ENCODE results near the gene PTCHD1. TPM values are rescaled to one million over a fixed set of nuclear protein-coding genes. Genes with fewer than 3 reads are reported as not detected.

The PTCHD1 gene
- total and polyA plus RNA-seq, 2 of the 4 experiments (the other 2 are of a cell fraction): not detected

DNA sequence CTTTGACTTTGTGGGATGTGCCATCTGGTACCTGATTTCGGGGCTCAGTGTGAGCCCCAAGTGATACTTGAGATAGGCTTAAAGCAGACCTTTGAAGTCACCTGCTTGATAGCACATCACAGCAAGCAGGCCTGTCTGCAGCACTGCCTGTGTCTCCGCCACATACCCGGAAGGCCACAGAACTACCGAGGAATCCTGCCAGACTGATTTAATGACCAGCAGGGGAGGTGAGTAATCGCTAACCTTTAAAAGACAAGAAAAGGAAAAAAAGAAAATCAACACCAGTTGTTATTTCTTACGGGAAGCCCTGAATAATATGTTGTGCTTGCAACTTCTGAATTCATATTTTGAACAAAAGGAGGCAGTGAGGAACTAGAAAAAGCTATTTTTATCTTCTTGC lies 6.8 kb downstream of the PTCHD1 start:
- Histone ChIP-seq H2AFZ (replicated peaks; ENCODE audit: low read length, poor library complexity) (no peak overlapping the region), H2AK5ac (ENCODE audit: low read depth, low read length) (no peak overlapping the region), H3K4me1 (ENCODE audit: control insufficient read depth, insufficient read depth, low read length) (no peaks in the 10 kb centered on the region), H3K23ac (ENCODE audit: low read depth, low read length) (no peak overlapping the region), H4K20me1 (ENCODE audit: insufficient read depth, low read length) (no peaks in the 10 kb centered on the region), H4K8ac (ENCODE audit: low read depth in 2 of 2, low read length in 2 of 2) (no peak overlapping the region), H3K9ac (ENCODE audit: low read depth, low read length) (no peak overlapping the region), H3K27me3 (ENCODE audit: control insufficient read depth, insufficient read depth, low read length) (peaks cover 3% of the 10 kb centered on the region), H3K14ac (replicated peaks; ENCODE audit: low read depth, low read length) (no peak overlapping the region), H3K4me2 (ENCODE audit: low read depth, low read length) (no peak overlapping the region), H3K36me3 (ENCODE audit: control insufficient read depth, insufficient read depth, low read length) (no peaks in the 10 kb centered on the region), H2BK15ac (ENCODE audit: low read depth, low read length) (no peak overlapping the region), H3K9me1 (ENCODE audit: insufficient read depth, low read length) (no peaks in the 10 kb centered on the region), H2BK20ac (ENCODE audit: low read depth, low read length) (no peak overlapping the region), H3K4ac (ENCODE audit: low read depth, low read length) (no peak overlapping the region), H3K18ac (ENCODE audit: low read depth, low read length) (no peak overlapping the region), H2BK120ac (ENCODE audit: low read depth, low read length) (no peak overlapping the region), H3K9me3 (ENCODE audit: control insufficient read depth, insufficient read depth, low read length) (no peaks in the 10 kb centered on the region), H3K27ac (ENCODE audit: insufficient read depth, low read length) (no peak overlapping the region), H4K5ac (ENCODE audit: low read depth, low read length) (no peak overlapping the region), H2BK5ac (ENCODE audit: low read depth, low read length, poor library complexity, severe bottlenecking) (no peak overlapping the region), H3K79me1 (ENCODE audit: low read depth in 1 of 2, low read length in 2 of 2) (no peaks in the 10 kb centered on the region), H3K4me3 (ENCODE audit: insufficient read depth, low read depth, low read length) (no peak overlapping the region), H4K91ac (ENCODE audit: insufficient read depth, low read depth, low read length) (no peak overlapping the region), H2AK9ac (replicated peaks; ENCODE audit: low read depth, low read length, poor library complexity) (no peak overlapping the region), H3K56ac (ENCODE audit: extremely low read depth, insufficient read depth, low read length) (no peak overlapping the region)
- BruUV-seq (replicated peaks): no TSS peak
- ATAC-seq (ENCODE audit: low read depth) (no peak), DNase-seq (no peak)
- ChIA-PET POLR2A (ENCODE audit: unreplicated experiment) (no interaction called here), CTCF (no interaction called here)
- in situ Hi-C loops (cut with MboI; ENCODE audit: low sequenced_read_pairs): no loop called here
- TF ChIP-seq, protein P1, sequence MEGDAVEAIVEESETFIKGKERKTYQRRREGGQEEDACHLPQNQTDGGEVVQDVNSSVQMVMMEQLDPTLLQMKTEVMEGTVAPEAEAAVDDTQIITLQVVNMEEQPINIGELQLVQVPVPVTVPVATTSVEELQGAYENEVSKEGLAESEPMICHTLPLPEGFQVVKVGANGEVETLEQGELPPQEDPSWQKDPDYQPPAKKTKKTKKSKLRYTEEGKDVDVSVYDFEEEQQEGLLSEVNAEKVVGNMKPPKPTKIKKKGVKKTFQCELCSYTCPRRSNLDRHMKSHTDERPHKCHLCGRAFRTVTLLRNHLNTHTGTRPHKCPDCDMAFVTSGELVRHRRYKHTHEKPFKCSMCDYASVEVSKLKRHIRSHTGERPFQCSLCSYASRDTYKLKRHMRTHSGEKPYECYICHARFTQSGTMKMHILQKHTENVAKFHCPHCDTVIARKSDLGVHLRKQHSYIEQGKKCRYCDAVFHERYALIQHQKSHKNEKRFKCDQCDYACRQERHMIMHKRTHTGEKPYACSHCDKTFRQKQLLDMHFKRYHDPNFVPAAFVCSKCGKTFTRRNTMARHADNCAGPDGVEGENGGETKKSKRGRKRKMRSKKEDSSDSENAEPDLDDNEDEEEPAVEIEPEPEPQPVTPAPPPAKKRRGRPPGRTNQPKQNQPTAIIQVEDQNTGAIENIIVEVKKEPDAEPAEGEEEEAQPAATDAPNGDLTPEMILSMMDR (conservative IDR thresholded peaks at IDR 0.05; ENCODE audit: low read depth, low read length): no peak
- TF ChIP-seq MAFK (IDR thresholded peaks at IDR 0.05; ENCODE audit: low read depth, low read length): no peak
- no peak for TF ChIP-seq MAZ (IDR thresholded peaks at IDR 0.05; ENCODE audit: borderline replicate concordance, low read depth, low read length)
- TF ChIP-seq CHD1 (IDR thresholded peaks at IDR 0.05; ENCODE audit: low read depth, low read length): no peak
- no peak for TF ChIP-seq NFE2L2 (IDR thresholded peaks at IDR 0.05; ENCODE audit: low read depth, low read length)
- TF ChIP-seq RCOR1 (IDR thresholded peaks at IDR 0.05; ENCODE audit: insufficient replicate concordance, low read length): no peak
- TF ChIP-seq POLR2A (IDR thresholded peaks at IDR 0.05; ENCODE audit: low read depth, low read length): no peak
- no peak for TF ChIP-seq FOS (IDR thresholded peaks at IDR 0.05; ENCODE audit: low read depth, low read length)
- no peak for TF ChIP-seq RAD21 (IDR thresholded peaks at IDR 0.05; ENCODE audit: low read length)
- no peak for TF ChIP-seq SMC3 (IDR thresholded peaks at IDR 0.05; ENCODE audit: low read depth, low read length)
- TF ChIP-seq RFX5 (IDR thresholded peaks at IDR 0.05; ENCODE audit: low read depth, low read length): no peak
- no peak for TF ChIP-seq MXI1 (IDR thresholded peaks at IDR 0.05; ENCODE audit: borderline replicate concordance, low read depth, low read length)
- no peak for TF ChIP-seq BHLHE40 (IDR thresholded peaks at IDR 0.05; ENCODE audit: low read depth, low read length)
- TF ChIP-seq, protein P2, sequence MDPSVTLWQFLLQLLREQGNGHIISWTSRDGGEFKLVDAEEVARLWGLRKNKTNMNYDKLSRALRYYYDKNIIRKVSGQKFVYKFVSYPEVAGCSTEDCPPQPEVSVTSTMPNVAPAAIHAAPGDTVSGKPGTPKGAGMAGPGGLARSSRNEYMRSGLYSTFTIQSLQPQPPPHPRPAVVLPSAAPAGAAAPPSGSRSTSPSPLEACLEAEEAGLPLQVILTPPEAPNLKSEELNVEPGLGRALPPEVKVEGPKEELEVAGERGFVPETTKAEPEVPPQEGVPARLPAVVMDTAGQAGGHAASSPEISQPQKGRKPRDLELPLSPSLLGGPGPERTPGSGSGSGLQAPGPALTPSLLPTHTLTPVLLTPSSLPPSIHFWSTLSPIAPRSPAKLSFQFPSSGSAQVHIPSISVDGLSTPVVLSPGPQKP (IDR thresholded peaks at IDR 0.05; ENCODE audit: borderline replicate concordance, low read depth, low read length): no peak
- TF ChIP-seq, protein P3, sequence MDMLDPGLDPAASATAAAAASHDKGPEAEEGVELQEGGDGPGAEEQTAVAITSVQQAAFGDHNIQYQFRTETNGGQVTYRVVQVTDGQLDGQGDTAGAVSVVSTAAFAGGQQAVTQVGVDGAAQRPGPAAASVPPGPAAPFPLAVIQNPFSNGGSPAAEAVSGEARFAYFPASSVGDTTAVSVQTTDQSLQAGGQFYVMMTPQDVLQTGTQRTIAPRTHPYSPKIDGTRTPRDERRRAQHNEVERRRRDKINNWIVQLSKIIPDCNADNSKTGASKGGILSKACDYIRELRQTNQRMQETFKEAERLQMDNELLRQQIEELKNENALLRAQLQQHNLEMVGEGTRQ (IDR thresholded peaks at IDR 0.05; ENCODE audit: low read depth, low read length): no peak
- no peak for TF ChIP-seq CEBPB (IDR thresholded peaks at IDR 0.05; ENCODE audit: low read depth, low read length)
- dilution Hi-C loops (cut with HindIII; ENCODE audit: low sequenced_read_pairs, unreplicated experiment): no loop called here
- intact Hi-C loops (cut with micrococcal nuclease): no loop called here
- no CpG with 5 or more reads among the region's 6 CpGs for WGBS, 2 experiments (ENCODE audit: extremely low coverage in 2 of 2, insufficient read length in 1 of 2)
